GM12892 (cell line): ENCODE measurements around the gene CCSER2.

Source experiments
- POLR2A ChIP-seq: IDR thresholded peaks from 2 replicates; pipeline ENCODE4 v1.6.1; 2011; ENCODE audit warnings: low read depth, low read length, control low read depth
- POLR2AphosphoS5 ChIP-seq: IDR thresholded peaks from 2 replicates; pipeline ENCODE4 v1.6.1; 2011; ENCODE audit warnings: low read depth, low read length, control low read depth
- TAF1 ChIP-seq: IDR thresholded peaks from 2 replicates; pipeline ENCODE4 v1.6.1; 2011; ENCODE audit warnings: low read depth, mild to moderate bottlenecking, control low read depth, low read length, borderline replicate concordance

DNA sequence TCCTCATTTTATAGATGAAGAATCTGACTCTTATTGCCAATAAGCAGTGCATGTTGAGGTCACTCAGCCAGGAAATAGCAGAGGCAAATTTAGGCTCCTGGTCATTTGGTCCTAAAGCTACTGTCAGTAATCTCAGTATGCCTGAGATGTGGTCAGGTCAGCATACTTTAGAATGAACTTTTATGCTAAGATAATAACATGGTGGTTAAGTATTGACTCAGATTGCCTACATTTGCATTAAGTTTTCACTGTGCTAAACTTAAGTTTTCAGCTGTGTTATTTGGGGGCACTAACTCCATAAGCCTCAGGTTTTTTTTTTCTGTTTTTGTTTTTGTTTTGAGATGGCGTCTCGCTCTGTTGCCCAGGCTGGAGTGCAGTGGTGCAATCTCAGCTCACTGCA lies 35.9 kb upstream of the CCSER2 start:
- TF ChIP-seq POLR2A (no peak), POLR2AphosphoS5 (no peak), TAF1 (no peak)
